WTC11 (cell line): ENCODE data around the gene PRR30. TPM values are rescaled to one million over a fixed set of nuclear protein-coding genes. Genes with fewer than 3 reads are reported as not detected.

Source experiments
- ATAC-seq: fragments of 200-7000 bp; cut with Tn5 transposase; 2 replicates; pipeline ENCODE4 v1.10.0; 2021; ENCODE audit warnings: mild to moderate bottlenecking, moderate library complexity
- CTCF ChIA-PET: fragments of 300-600 bp; sonication (Branson Sonifier 250); formaldehyde crosslinking; loops from one replicate; lab custom pipeline; 2021; ENCODE audit warnings: antibody characterized with exemption; lab: Charles Lee
- POLR2A ChIA-PET: fragments of 350-600 bp; sonication (Branson Sonifier 250); formaldehyde crosslinking; loops from one replicate; lab custom pipeline; 2021; ENCODE audit warnings: antibody characterized with exemption; lab: Charles Lee
- DNase-seq: peaks from one replicate; pipeline ENCODE4 v3.0.0; 2021; ENCODE audit warnings: low spot score
- H3K27ac Mint-ChIP-seq: 2 replicates; pipeline ENCODE4 v1.8.0; 2021; ENCODE audit warnings: mixed read lengths
- H3K27me3 Mint-ChIP-seq: 2 replicates; pipeline ENCODE4 v1.8.0; 2021; ENCODE audit warnings: low read depth, mild to moderate bottlenecking, moderate library complexity, mixed read lengths
- H3K36me3 Mint-ChIP-seq: 2 replicates; pipeline ENCODE4 v1.8.0; 2021; ENCODE audit warnings: mixed read lengths
- H3K4me1 Mint-ChIP-seq: 2 replicates; pipeline ENCODE4 v1.8.0; 2022; ENCODE audit warnings: mixed read lengths
- H3K4me3 Mint-ChIP-seq: 2 replicates; pipeline ENCODE4 v1.8.0; 2021; ENCODE audit warnings: mild to moderate bottlenecking, moderate library complexity, mixed read lengths
- H3K9me3 Mint-ChIP-seq: 2 replicates; pipeline ENCODE4 v1.8.0; 2021; ENCODE audit warnings: mixed read lengths
- AFF4 ChIP-seq: sonication (generic); formaldehyde crosslinking; IDR thresholded peaks from 2 replicates; pipeline ENCODE4 v1.8.1; 2023; ENCODE audit warnings: mild to moderate bottlenecking, missing genetic modification reagents, borderline replicate concordance
- FOXK1 ChIP-seq: sonication (generic); formaldehyde crosslinking; IDR thresholded peaks from 2 replicates; pipeline ENCODE4 v1.8.0; 2022; ENCODE audit warnings: mild to moderate bottlenecking, moderate library complexity, missing genetic modification reagents
- GABPB1 ChIP-seq: sonication (generic); formaldehyde crosslinking; IDR thresholded peaks from 2 replicates; pipeline ENCODE4 v1.8.1; 2023; ENCODE audit warnings: mild to moderate bottlenecking, missing genetic modification reagents
- NFE2L1 ChIP-seq: sonication (generic); formaldehyde crosslinking; IDR thresholded peaks from 2 replicates; pipeline ENCODE4 v1.8.1; 2023; ENCODE audit warnings: missing genetic modification reagents
- NR3C1 ChIP-seq: sonication (generic); formaldehyde crosslinking; conservative IDR thresholded peaks from 2 replicates; pipeline ENCODE4 v1.8.1; 2023; ENCODE audit warnings: low read depth, mild to moderate bottlenecking, missing genetic modification reagents
- PREB ChIP-seq: sonication (generic); formaldehyde crosslinking; IDR thresholded peaks from 2 replicates; pipeline ENCODE4 v1.8.1; 2022; ENCODE audit warnings: mild to moderate bottlenecking, missing genetic modification reagents, moderate library complexity, borderline replicate concordance
- STAT6 ChIP-seq: sonication (generic); formaldehyde crosslinking; conservative IDR thresholded peaks from 2 replicates; pipeline ENCODE4 v1.8.1; 2023; ENCODE audit warnings: mild to moderate bottlenecking, low read depth, missing genetic modification reagents, moderate library complexity
- ZBTB21 ChIP-seq: sonication (generic); formaldehyde crosslinking; IDR thresholded peaks from 2 replicates; pipeline ENCODE4 v1.8.1; 2023; ENCODE audit warnings: mild to moderate bottlenecking, missing genetic modification reagents, borderline replicate concordance
- ZNF416 ChIP-seq: fragments of 250-450 bp; sonication (Bioruptor Pico); IDR thresholded peaks from 2 replicates; pipeline ENCODE4 v1.9.0; 2021; ENCODE audit warnings: mild to moderate bottlenecking, inconsistent platforms
- ZNF512 ChIP-seq: sonication (generic); formaldehyde crosslinking; IDR thresholded peaks from 2 replicates; pipeline ENCODE4 v1.8.1; 2022; ENCODE audit warnings: missing genetic modification reagents, borderline replicate concordance
- ZNF671 ChIP-seq: fragments of 250-450 bp; sonication (Bioruptor Pico); IDR thresholded peaks from 2 replicates; pipeline ENCODE4 v1.8.0; 2021; ENCODE audit warnings: mild to moderate bottlenecking
- ZSCAN18 ChIP-seq: fragments of 250-450 bp; sonication (Bioruptor Pico); IDR thresholded peaks from 2 replicates; pipeline ENCODE4 v2.1.2; 2022; ENCODE audit warnings: mild to moderate bottlenecking, moderate library complexity
- total RNA-seq: library from RNA; stranded (reverse); gene quantifications from 3 replicates; pipeline ENCODE4 v1.2.3, GENCODE V29; 2021

PRR30 gene
- total RNA-seq, 1 experiment from 2014 or later: not detected

- H3K27ac Mint-ChIP-seq: no peak overlapping the region
- H3K4me3 Mint-ChIP-seq: no peak overlapping the region
- DNase-seq (no peak), ATAC-seq (no peak)
- no peak for TF ChIP-seq ZNF512
- peak; percentile 71 for TF ChIP-seq GABPB1 (CRISPR knock-in tag)
- ChIA-PET CTCF (interaction anchor here (0.7 to 1.2 kb wide), 4 partner anchors 10 to 132 kb away, joined by 3 to 4 read pairs (median 4); no protein-coding TSS in a partner anchor), POLR2A (no interaction called here)
- no peaks in the 10 kb centered on the region for H3K36me3 Mint-ChIP-seq
- H3K27me3 Mint-ChIP-seq: peaks cover 2% of the 10 kb centered on the region
- H3K9me3 Mint-ChIP-seq: no peaks in the 10 kb centered on the region
- peaks cover 6% of the 10 kb centered on the region for H3K4me1 Mint-ChIP-seq
Observed at GRCh38 chr2:27093430-27094352, 45.5 kb downstream of the PRR30 start.

GRCh38 chr2:27092696-27093429 is 46.3 kb downstream of the PRR30 start:
- H3K4me3 Mint-ChIP-seq: no peak overlapping the region
- no peaks in the 10 kb centered on the region for H3K9me3 Mint-ChIP-seq
- POLR2A ChIA-PET: no interaction called here
- H3K27ac Mint-ChIP-seq: peak overlapping the region; percentile 41; the same call in 1 of the 2 replicates
- H3K27me3 Mint-ChIP-seq: peaks cover 2% of the 10 kb centered on the region
- peaks cover 6% of the 10 kb centered on the region for H3K4me1 Mint-ChIP-seq
- TF ChIP-seq PREB (CRISPR knock-in tag): 0 out of 2 replicates have a peak, but pooled peaks have one; percentile 19
- no peak for TF ChIP-seq STAT6 (CRISPR knock-in tag)
- ATAC-seq: no peak
- CTCF ChIA-PET: interaction anchor here (1.0 to 1.3 kb wide), 4 partner anchors 12 to 131 kb away, joined by 3 to 4 read pairs (median 4); no protein-coding TSS in a partner anchor
- H3K36me3 Mint-ChIP-seq: no peaks in the 10 kb centered on the region
- no peak for DNase-seq

- ChIA-PET POLR2A (no interaction called here), CTCF (interaction anchor here (1.3 kb wide), 1 partner anchor 99 kb away, joined by 4 read pairs; no protein-coding TSS in a partner anchor)
- no peak for ATAC-seq
- peaks cover 14% of the 10 kb centered on the region for H3K4me1 Mint-ChIP-seq
- peaks cover 9% of the 10 kb centered on the region for H3K27me3 Mint-ChIP-seq
- no peaks in the 10 kb centered on the region for H3K9me3 Mint-ChIP-seq
- DNase-seq: no peak
- H3K36me3 Mint-ChIP-seq: no peaks in the 10 kb centered on the region
- no peak overlapping the region for H3K4me3 Mint-ChIP-seq
- no peak overlapping the region for H3K27ac Mint-ChIP-seq
- TF ChIP-seq ZSCAN18 (CRISPR knock-in tag): no peak
- TF ChIP-seq NR3C1 (CRISPR knock-in tag): no peak
- no peak for TF ChIP-seq AFF4 (CRISPR knock-in tag)
- TF ChIP-seq ZBTB21 (CRISPR knock-in tag): no peak
- TF ChIP-seq ZNF416 (CRISPR knock-in tag): no peak
- no peak for TF ChIP-seq FOXK1 (CRISPR knock-in tag)
- no peak for TF ChIP-seq NFE2L1
- no peak for TF ChIP-seq ZNF512
- no peak for TF ChIP-seq ZNF671 (CRISPR knock-in tag)
Observed at GRCh38 chr2:27091746-27092695, 47.2 kb downstream of the PRR30 start.
